GM18520 (cell line): ENCODE results near the gene ZNF681.
"Not testable (repeated sequence)": the region's sequence is repeated elsewhere in the genome, so short reads cannot be mapped to it uniquely, and the experiment has no call there.

Source experiments
- ATAC-seq: cut with Tn5 transposase; IDR thresholded peaks from one replicate; pipeline ENCODE4 v1.9.1; 2021; ENCODE audit not compliant: unreplicated experiment

The ZNF681 gene

GRCh38 chr19:23758187-23759074 is at the start of gene ZNF681:
ZNF681 (minus strand) TSS chr19:23758891; CDS start chr19:23758749, 142 bp downstream.
- peak; percentile 79 for ATAC-seq

GRCh38 chr19:23804676-23805075 is 46.0 kb upstream of the ZNF681 start:
- ATAC-seq: no peak

- ATAC-seq: no peak
These were observed 43.6 kb upstream of the ZNF681 start for GRCh38 chr19:23802290-23802689.

GRCh38 chr19:23801803-23802202 is 43.1 kb upstream of the ZNF681 start:
- ATAC-seq: no peak

- ATAC-seq: no peak
These were observed 42.2 kb upstream of the ZNF681 start for GRCh38 chr19:23800868-23801267.

GRCh38 chr19:23800271-23800670 is 41.6 kb upstream of the ZNF681 start:
- no peak for ATAC-seq

GRCh38 chr19:23799321-23799720 is 40.6 kb upstream of the ZNF681 start:
- ATAC-seq: no peak

GRCh38 chr19:23795462-23795861 is 36.8 kb upstream of the ZNF681 start:
- ATAC-seq: no peak

- no peak for ATAC-seq
These were observed 34.1 kb upstream of the ZNF681 start for GRCh38 chr19:23792784-23793183.

- no peak for ATAC-seq
These were observed 32.2 kb upstream of the ZNF681 start for GRCh38 chr19:23790641-23791488.

- no peak for ATAC-seq
These were observed 30.6 kb upstream of the ZNF681 start for GRCh38 chr19:23789246-23789645.

- no peak for ATAC-seq
These were observed 29.7 kb upstream of the ZNF681 start for GRCh38 chr19:23788411-23788810.

GRCh38 chr19:23787106-23787505 is 28.4 kb upstream of the ZNF681 start:
- no peak for ATAC-seq

GRCh38 chr19:23785982-23786381 is 27.3 kb upstream of the ZNF681 start:
- no peak for ATAC-seq

GRCh38 chr19:23784274-23784673 is 25.6 kb upstream of the ZNF681 start:
- no peak for ATAC-seq

- ATAC-seq: no peak
These were observed 24.9 kb upstream of the ZNF681 start for GRCh38 chr19:23783636-23784035.

- ATAC-seq: no peak
These were observed 21.0 kb upstream of the ZNF681 start for GRCh38 chr19:23779645-23780044.

- ATAC-seq: no peak
These were observed 19.9 kb upstream of the ZNF681 start for GRCh38 chr19:23778566-23778965.

GRCh38 chr19:23778036-23778435 is 19.3 kb upstream of the ZNF681 start:
- not testable (repeated sequence) for ATAC-seq

GRCh38 chr19:23777216-23777615 is 18.5 kb upstream of the ZNF681 start:
- ATAC-seq: no peak

- no peak for ATAC-seq
These were observed 18.0 kb upstream of the ZNF681 start for GRCh38 chr19:23776507-23777205.
